HG02759 (cell line): ENCODE data around the gene FTCD.

ENCODE experiments used
- ATAC-seq: cut with Tn5 transposase; IDR thresholded peaks from one replicate; pipeline ENCODE4 v1.9.1; 2021; ENCODE audit warnings: mild to moderate bottlenecking, moderate library complexity; ENCODE audit not compliant: unreplicated experiment

The FTCD gene

GRCh38 chr21:46095083-46095719, 60.2 kb downstream of the FTCD start:
- ATAC-seq: no peak

DNA sequence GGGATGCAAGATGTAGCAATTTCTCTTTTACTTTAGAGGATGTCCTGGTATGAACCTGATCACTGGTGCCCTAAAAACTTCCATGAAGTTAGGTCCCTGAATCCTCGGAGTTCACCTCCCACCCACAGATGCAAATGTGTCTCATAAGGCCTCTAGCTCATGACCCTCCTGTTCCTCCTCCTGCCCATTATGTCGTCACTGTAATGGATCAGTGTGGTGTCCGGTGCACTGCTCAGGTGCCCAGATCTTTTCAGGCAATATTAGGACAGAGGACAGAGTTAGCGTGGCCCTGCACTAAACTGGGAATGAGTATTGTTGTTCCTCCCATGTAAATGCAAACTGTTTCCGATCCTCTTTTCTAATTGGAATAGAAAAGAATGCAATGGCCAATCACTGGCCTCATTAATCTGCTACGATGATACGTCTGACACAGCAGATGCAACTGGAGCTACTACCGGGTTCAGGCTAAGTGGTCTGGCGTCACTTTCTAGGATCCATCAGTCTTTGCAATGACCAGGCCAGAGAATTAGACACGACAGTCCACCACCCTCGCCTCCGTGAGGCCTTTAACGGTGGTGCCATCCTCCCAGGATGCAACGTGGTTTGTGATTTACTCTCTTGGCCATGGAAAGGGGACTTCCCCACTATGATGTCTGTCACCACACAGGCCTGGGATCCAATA, 60.8 kb downstream of the FTCD start:
- ATAC-seq: no peak

DNA sequence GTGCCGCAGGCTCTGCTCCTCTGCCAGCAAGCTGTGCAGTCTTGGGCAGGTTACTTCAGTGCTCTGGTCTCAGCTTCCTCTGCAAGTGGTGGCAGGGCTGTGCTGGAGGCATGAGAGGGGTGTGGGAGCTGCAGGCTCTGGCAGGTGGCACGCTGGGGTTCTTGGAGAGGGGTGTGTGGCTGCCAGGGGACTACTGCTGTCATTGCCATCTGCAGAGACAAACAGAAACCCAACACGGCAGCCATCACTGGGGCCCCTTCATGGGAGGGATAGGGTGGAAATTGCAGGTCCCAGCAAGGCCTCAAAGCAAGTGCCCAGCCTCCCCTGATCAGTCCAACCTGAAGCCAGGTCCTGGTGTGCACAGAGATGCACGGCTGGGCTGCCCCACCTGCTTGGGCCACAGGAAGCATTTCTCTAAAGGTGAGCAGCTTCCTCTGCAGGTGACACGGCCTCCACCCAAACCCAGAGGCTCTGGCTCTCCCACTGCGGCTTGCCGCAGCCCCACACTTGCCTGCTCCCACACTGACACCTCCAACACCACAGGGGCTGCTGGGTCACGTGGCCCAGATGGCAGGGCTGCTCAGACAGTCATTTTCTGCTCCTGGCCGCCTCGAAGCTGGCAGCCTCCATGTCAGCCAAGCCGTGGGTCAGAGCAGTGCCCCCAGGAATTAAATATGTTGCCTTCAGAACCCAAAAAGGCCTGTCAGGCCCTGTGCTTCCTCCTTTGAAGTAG, 61.5 kb downstream of the FTCD start:
- ATAC-seq: no peak

GRCh38 chr21:46092811-46093667, 62.3 kb downstream of the FTCD start:
- ATAC-seq: no peak

DNA sequence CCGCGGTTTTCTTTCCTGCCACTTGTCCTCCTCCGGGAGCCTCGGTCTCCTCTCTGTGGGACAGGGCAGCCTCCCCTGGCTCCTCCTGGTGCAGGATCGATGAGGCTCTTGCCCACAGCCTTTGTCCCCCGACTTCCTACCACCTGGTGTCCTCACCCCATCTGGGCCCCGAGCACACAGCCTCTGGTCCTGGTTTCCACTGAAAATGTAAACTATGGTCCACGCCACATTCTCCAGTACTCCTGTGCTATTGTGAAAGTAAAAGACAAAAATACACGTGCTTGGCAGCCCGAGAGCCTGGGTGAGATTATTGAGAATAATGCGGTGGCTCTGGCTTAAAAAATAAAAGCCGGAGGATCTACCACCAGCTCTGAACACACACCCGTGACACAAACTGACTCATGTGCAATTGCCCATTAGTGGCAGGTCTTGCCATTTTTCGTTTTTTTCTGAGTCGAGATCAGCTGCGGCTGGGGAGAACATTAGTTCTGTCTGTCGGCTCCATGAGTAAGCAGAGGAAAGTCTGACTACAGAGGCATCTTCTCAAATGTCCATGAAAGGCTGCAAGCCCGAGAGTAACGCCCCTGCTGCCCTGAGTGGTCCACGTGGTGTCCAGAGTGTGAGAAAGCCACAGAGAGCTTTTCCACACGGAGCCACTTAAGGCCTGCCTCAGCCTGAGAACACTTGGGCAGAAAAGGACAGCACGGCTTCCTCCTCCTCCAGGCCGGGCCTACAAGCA, 63.2 kb downstream of the FTCD start:
- ATAC-seq: no peak

DNA sequence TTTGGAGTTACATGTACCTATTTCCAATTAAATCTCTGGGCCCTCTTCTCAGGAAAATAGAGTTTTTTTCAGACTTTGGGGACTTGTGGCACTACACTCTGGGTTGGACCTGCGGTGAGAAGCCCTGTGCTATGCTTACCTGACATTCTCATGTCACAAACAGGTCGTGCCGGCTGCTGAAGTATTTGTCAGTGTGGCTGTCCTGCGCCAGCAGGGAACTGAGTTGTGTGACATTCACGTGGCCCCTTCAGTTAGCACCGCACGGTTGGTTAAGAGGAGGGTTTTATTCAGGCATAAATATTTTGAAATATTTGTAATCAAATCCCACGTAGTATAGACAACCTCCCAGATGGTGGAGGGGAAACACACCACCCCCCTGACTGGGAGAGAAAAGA, 63.8 kb downstream of the FTCD start:
- no peak for ATAC-seq

DNA sequence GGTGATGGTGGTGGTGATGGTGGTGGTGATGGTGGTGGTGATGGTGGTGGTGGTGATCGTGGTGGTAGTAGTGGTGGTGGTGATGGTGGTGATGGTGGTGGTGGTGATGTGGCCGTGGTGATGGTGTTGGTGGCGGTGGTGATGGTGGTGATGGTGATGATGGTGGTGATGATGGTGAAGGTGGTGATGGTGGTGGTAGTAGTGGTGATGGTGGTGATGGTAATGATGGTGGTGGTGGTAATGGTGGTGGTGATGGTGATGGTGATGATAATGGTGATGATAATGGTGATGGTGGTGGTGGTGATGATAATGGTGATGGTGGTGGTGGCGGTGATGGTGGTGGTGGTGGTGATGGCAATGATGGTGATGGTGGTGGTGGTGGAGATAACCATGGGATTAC, 64.3 kb downstream of the FTCD start:
- no peak for ATAC-seq

- ATAC-seq: no peak
Observed at GRCh38 chr21:46089285-46089684, 66.1 kb downstream of the FTCD start.

GRCh38 chr21:46088189-46088588, 67.2 kb downstream of the FTCD start:
- no peak for ATAC-seq

DNA sequence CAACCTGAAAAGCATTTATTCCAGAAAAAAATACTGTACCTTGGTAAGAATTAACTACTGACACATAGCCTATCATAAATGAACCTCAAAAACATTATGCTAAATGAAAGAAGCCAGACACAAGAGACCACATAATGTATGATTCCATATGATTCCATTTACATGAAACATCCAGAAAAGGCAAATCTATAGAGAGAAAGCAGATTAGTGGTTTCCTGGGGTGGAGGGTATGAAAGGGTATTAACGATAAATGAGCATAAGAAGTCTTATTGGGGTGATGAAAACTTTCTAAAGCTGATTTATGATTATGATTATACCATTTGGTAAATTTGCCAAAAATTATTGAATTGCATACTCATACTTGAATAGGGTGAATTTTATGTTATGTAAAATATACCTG, 67.7 kb downstream of the FTCD start:
- no peak for ATAC-seq
